Adipose tissue (tissue), 3 donors: ENCODE data around the gene PSMC3IP. TPM values are rescaled to one million over a fixed set of nuclear protein-coding genes. Genes with fewer than 3 reads are reported as not detected.
"Not testable (repeated sequence)": the region's sequence is repeated elsewhere in the genome, so short reads cannot be mapped to it uniquely, and the experiment has no call there.

Experiments
- H3K27ac ChIP-seq: one replicate; pipeline ENCODE4 v1.5.1; 2013; ENCODE audit warnings: low read depth, low read length
- WGBS, 3 donors: extraction: QIAGEN DNeasy Blood & Tissue Kit; methylation state at CpG; one replicate each; pipeline ENCODE4 v1.1.7; 2013; 5-methylcytosine and 5-hydroxymethylcytosine counted together
- polyA plus RNA-seq, 3 donors: library from polyadenylated mRNA; stranded (reverse); fragments of 200-250 nt; gene quantifications; one replicate each; pipeline ENCODE4 v1.2.3, GENCODE V29; 2013
- donor health status: healthy with polysubstance abuse.
- donor health status: Bipolar disorder and iron deficiency.
- donor health status: healthy.

The PSMC3IP gene, protein sequence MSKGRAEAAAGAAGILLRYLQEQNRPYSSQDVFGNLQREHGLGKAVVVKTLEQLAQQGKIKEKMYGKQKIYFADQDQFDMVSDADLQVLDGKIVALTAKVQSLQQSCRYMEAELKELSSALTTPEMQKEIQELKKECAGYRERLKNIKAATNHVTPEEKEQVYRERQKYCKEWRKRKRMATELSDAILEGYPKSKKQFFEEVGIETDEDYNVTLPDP
- 1 to 10 TPM; 3.5 to 7.1 (median 4.5) TPM for polyA plus RNA-seq

DNA sequence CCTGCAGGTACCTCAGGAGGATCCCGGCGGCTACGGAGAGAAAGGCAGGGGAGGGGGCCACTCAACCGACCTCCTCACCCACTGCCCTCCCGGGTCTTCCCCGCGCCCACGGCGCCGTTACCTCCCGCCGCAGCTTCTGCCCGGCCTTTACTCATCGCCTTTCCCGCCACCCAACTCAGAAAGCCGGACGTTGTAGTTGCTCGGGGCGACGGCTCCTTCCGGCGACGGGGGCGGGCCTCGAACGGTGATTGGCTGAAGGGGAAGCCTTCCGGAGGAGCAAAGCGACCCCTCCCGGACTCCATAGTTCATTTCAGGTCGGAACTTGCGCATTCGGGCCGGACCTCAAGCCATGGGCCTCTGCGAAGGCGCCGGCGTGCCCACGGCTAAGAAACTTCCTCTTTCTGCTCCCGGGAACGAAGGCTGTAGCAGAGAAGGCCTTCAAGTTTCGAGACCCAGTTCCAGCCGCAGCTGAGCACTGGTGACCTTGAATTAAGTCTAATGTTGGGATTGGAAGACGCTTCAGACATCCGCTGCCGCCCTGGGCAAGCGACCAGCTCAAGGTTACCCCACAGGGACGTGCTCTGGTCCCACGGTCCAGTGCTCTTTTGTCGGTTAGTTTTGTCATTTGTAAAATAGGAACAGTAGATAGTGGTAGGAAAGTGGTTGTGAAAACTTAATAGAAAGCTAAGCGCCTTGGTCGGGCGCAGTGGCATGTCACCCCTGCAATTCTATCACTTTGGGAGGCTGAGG is at the start of gene PSMC3IP:
Gene PSMC3IP (minus strand): TSS at position 198 of the 750 bp plus-strand sequence. CDS start 43 bp downstream, at position 155.
- WGBS, 3 donors: 0% methylated on average over 52 of the region's 52 CpGs

DNA sequence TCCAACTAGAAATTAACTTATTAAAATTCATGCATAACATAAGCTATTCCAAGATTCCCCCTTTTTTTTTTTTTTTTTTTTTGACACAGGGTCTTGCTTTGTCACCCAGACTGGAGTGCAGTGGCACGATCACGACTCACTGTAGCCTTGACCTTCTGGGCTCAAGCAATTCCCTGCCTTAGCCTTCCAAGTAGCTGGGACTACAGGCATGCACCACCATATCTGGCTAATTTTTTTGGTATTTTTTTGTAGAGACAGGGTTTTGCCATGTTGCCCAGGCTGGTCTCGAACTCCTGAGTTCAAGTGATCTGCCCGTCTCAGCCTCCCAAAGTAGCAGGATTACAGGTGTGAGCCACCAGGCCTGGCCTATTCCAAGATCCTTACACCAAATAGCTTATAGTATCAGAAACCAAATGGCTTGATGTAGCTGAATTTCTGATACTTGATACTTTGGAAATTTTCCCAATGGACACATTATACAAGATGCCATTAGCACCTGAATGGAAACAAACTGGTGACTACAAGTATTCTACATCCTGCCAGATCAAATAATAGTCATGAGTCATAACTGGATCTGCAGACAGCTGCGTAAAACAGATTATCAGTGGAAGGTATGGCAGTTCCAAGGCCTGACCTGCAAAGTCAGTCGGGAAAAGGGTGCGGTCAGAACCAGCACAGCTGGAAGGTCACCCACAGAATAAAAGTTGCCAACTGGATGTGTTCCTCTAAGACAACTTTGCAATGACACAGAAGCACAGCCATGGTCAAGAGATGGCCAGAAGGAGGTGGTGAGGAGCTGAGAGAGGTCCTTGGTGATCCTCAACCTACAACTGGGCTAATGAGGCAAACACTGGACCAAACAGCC is 46.4 kb upstream of the PSMC3IP start:
- no peak overlapping the region for H3K27ac ChIP-seq
- 59 to 88% (median 78%) methylated on average over 7 of the region's 7 CpGs for WGBS, 3 donors

More for the DNA sequence above, at the start of gene PSMC3IP:
- H3K27ac ChIP-seq: no peak within 1 kb of the TSS

DNA sequence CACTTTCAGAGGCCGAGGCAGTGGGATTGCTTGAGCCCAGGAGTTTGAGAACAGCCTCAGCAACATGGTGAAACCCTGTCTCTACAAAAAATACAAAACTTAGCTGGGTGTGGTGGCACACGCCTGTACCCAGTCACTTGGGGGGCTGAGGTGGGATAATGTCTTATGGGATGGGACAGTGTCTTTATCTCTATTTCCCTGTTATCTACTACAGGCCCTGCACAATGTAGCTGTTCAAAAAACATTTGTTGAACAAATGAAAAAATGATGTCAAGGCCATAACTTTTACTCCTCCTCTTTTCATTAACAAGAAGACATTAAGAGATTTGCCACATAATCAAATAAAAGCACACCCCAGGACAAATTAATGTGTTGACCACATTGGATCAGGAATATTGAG is 45.7 kb upstream of the PSMC3IP start:
- H3K27ac ChIP-seq: no peak overlapping the region
- 93 to 100% (median 94%) methylated on average over 2 of the region's 2 CpGs for WGBS, 3 donors

DNA sequence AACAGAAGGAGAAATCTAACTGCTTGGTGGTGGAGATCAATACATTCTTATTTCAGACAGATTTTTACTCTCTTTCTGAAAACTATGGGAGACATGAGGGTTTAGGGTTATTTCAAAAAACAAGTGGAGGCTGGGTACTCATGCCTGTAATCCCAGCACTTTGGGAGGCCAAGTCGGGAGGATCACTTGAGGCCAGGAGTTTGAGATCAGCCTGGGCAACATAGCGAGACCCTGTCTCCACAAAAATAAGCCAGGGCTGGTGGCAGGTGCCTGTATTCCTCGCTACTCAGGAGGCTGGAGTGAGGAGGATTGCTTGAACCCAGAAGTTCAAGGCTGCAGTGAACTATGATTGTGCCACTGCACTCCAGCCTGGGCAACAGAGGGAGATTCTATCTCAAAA is 44.5 kb upstream of the PSMC3IP start:
- WGBS, 3 donors: 92 to 95% (median 94%) methylated on average over 3 of the region's 3 CpGs
- H3K27ac ChIP-seq: not testable (repeated sequence)

DNA sequence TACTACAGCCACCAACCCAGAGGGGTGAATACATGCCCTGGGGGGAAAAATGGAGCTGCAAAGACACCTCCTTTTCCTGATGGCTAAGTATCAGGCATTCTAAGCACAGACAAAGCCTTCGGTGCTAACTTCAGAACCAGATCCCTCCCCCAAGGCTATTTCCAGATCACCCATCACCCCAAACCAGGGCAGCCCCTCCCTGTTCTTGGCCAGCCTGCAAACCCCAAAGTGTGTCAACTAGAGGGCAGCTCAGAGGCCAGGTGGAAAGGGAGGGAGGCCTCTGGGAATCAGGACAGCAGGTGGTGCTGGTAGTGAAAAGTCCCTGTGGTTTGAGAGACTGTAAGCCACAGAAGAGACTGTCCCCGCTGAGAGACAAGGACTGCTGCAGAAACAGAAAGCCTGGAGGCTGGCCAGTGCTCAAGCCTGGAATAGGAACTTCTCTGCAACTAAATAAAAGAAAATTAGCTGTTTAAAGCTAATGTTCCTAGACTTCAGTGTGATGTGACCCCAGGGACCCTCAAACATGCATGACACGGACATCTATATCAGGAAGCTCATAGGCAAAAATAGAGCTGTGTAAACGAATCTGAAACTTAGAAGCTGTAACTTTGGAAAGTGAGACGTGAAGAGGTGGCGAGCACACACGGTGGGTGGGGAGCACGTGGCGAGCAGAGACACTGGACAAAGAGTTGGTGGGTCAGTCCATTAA is 41.1 kb upstream of the PSMC3IP start:
- WGBS, 3 donors: 32 to 51% (median 44%) methylated on average over 9 of the region's 9 CpGs
- H3K27ac ChIP-seq: no peak overlapping the region

DNA sequence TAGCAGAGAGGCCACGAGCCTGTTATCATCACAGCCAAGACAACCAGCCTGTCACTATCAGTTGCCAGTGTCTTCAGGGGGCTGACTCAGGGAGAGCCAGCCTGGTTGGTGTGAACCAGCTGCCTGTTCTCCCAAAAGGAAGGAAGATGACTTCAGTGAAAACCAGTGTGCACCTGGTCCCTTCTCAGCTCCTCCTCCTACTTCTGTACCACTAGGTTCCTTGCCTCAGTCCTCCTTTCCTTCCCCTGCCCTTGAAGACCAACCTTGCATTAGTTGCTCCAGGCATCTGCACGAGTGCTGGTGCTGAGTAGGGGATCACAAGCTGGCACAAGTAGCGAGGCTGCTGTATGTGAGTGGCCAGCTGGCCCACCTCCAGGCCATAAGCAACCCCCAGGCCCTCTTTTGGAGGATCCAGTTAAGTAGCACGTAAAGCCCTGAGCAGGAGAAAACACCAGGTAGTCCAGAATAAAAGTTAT is 40.5 kb upstream of the PSMC3IP start:
- 33 to 72% (median 68%) methylated on average over 4 of the region's 4 CpGs for WGBS, 3 donors
- no peak overlapping the region for H3K27ac ChIP-seq

DNA sequence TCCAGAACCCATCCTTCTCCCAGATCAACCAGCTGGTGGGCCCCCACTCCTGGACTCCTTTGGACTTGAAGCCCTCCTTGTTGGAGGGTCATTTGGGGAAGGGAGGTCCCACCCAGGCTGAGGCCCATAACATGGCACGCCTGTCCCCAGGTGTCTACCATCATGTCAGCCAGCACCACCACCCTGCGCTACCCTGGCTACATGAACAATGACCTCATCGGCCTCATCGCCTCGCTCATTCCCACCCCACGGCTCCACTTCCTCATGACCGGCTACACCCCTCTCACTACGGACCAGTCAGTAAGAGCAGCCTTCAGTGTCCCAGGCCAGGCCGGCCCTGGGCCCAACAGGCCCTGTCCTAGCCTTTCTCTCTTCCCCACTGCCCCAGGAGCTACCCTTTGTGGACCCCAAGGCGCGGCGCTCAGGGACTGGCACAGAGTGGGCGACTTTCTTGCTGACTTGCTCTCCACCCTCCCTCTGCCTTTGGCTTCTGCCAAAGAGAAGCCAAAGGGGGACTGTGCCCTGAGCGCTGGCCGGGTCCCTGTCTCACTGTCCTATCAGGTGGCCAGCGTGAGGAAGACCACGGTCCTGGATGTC is 36.3 kb upstream of the PSMC3IP start:
- H3K27ac ChIP-seq: no peak overlapping the region
- 95 to 98% (median 97%) methylated on average over 17 of the region's 17 CpGs for WGBS, 3 donors

DNA sequence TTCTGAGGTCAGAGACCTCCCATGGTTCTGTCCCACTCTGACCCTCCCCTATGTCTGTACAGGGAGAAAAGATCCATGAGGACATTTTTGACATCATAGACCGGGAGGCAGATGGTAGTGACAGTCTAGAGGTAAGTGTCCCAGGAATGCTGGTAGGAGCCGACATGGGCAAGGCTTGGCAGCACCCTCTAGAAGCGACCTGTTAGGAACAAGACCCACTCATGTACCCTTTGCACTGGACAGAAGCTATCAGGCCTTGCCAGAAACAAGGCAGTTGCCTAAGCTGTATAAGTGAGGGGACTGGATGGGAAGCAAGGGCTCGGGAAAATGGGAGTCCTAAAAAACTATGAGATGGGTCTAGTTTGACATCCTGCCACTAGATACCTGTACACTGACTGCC is 34.5 kb upstream of the PSMC3IP start:
- 95 to 96% (median 96%) methylated on average over 4 of the region's 4 CpGs for WGBS, 3 donors
- no peak overlapping the region for H3K27ac ChIP-seq

DNA sequence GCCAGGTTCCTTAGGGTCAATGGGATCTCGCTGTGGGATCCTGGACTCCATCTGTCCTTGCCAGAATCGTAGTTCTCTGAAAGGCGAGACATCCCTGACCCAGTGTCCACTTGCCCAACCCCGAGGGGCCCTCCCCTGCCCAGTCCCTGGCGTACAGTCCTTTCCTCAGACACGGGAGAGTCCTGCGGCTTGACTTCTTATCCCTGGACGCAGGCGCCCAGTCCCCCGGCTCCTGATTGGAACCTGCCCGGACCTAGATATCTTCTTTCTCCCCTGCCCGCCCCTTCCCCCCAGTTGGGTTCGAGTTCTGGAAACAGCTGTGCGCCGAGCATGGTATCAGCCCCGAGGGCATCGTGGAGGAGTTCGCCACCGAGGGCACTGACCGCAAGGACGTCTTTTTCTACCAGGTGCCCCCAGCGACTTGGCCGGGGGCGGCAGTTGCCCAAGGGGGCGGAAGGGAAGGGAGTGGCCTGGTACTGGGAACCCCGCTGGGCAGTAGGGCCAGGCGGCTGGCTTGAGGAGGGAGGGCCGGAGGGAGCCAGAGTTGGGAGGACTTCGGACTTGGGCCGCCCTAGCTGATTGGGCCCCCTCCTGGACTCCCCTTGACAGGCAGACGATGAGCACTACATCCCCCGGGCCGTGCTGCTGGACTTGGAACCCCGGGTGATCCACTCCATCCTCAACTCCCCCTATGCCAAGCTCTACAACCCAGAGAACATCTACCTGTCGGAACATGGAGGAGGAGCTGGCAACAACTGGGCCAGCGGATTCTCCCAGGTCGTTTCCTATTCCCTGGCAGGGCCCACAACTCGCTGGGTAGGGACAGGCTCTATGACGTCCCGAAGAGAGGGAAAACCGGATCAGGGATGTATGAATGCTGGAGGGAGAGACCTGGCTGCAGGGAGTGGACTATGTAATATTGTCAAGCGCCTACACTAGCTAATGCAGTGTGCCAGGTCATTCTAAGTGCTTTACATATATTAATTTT is 32.6 kb upstream of the PSMC3IP start:
- H3K27ac ChIP-seq: not testable (repeated sequence)
- WGBS, 3 donors: 11 to 20% (median 15%) methylated on average over 33 to 35 of the region's 42 CpGs

DNA sequence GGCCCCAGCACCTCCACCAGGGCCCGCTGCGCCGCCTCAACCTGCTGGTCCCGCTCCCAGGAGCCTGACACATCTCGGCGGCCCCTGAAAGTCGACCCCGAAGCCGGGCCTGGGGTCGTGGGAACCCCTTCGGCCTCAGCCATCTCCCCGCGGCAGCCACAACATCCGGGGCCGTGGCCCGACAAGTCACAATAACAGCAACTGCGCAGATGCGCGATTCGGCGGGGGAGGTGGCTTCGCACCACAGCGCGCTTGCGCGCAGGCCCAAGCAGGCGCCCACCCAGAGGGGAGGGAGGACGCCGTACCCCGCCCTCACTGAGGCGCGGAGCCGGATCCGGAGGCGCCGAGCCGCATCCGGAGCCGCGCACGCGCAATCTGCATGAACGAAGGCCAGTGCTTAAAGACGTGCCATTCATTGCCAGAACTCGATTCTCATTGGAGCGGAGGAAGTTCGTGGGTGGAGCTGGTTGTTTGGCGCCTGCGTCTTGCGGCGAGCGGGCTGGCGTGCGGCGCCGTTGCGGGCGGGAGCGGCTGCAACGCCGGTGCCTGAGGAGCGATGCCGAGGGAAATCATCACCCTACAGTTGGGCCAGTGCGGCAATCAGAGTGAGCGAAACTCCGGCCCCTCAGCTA is 31.8 kb upstream of the PSMC3IP start, which contains the start of the genes RETREG3 and TUBG1:
Gene RETREG3 (minus strand): TSS at position 193 of the 632 bp plus-strand sequence. CDS start 50 bp downstream, at position 143.
Gene TUBG1 (plus strand): TSS at position 502 of the 632 bp plus-strand sequence. CDS start 55 bp downstream, at position 557.
- WGBS, 3 donors: 0% methylated on average over 66 of the region's 66 CpGs

DNA sequence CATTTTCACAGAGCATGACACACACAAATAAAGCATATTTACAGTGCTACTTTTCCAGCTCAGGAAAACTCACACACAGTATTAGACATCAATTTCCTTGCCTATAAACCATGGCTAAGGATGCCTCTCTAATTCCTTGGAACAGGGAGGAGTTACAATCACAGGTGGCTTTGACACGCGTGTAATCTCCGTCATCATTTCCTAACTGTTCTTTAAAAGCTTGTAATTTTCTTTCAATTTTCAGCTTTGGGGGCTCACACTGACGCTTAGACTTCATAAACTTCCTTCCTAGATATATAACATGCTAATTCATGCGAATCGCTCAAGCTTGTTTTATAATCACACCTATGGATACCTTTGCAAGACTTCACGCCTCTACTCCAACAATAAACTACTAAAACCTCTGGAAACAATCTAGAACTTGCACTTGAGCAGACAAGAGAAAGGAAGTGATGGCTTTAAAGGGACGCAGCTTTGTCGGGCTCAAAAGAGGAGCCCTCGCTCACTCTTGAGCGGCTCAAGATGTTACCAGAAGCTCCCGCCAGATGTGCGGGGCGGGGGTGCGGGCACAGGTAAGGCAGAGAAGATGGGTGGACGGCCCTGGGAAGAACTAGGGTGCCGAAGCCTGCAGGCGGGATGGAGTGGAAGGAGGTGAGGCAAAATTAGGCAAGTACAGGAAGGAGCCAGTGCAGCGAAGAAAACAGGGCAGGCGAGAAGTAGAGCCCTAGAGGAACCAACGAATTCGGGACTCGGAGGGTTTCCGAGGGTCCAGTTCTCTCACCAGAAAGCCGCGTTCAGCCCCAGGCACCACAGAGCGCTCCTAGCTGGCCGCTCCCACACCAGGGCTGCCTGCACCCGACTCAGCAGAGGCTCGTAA is 31.0 kb upstream of the PSMC3IP start:
- WGBS, 3 donors: 0 to 1% (median 1%) methylated on average over 27 to 30 of the region's 30 CpGs
- no peak overlapping the region for H3K27ac ChIP-seq

More for the DNA sequence above, 31.8 kb upstream of the PSMC3IP start, which contains the start of the genes RETREG3 and TUBG1:
- no peak within 1 kb of the TSS for H3K27ac ChIP-seq

DNA sequence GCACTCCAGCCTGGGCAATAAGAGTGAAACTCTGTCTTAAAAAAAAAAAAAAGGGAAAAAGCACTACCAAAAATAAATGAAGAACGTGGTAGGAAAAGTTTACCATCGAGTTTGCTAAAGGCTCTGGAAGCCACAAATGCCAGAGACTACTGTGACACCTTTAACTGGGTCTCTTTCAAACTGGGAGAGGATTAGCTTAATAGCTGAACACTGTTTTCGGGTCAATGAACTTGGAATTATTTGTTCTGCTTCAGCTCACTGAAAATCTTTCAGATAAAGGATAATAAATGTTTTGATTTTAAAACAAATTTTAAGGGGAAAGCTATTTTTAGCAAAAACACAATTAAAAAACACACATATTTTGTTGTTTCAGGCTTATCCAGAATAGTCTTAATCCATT is 30.2 kb upstream of the PSMC3IP start:
- no peak overlapping the region for H3K27ac ChIP-seq
- WGBS, 3 donors: 28 to 47% (median 37%) methylated on average over 3 of the region's 3 CpGs

DNA sequence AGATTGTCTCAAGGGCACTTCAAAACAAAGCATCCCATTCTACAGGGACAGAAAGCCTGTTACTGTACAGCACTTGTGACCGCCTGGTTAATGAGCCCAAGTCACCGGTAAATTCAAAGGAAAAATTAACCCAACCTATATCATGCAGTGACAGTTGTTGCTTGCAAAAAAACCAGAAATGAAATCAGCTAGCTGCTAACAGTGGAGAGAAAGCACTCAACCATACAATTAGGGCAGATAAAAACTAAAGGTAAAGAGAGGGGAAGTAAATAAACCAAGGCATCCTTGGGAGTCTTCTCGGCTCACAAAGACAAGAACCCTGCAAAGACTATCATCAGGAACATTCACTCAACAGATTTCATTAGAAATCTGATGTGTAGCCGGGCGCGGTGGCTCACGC is 25.8 kb upstream of the PSMC3IP start:
- no peak overlapping the region for H3K27ac ChIP-seq
- WGBS, 3 donors: 91 to 92% (median 92%) methylated on average over 7 of the region's 7 CpGs

DNA sequence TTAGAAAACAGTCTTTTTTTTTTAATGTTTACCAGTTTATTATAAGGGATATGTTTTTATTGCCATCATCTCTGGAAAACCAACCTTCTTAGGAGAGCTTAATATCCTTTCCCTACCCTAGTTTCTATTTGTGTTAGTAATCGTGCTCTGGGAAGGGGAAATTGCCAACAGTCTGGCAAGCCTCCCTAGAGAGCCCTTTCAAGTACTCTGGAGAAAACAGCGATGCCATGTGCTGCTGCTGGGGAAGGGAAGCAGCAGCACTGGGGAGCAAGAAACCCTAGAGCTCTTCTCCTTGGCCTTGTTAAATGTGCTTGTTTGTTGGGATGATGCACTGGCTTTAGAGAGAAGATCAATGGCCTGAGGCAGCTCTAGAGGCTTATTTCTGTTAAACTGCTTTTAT is 21.4 kb upstream of the PSMC3IP start:
- WGBS, 3 donors: 23 to 45% (median 38%) methylated on average over 2 of the region's 2 CpGs
- H3K27ac ChIP-seq: no peak overlapping the region

DNA sequence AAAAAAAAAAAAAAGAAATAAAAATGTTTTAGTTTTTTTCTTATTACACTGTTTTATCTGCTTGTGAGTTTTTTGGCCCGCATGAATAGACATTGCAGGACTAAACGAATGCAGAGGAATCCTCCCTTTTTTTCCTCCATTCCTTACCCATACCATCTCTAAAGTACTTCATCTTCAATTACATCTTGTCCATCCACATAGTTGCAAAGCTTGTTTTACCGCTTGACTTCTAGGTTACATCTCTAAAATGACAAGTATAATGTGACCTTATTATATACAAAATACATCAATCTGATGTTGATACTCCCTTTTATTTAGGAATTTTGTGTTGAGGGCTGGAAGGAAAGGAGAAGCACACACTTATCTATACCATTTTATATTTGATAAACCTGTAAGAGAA is 18.9 kb upstream of the PSMC3IP start:
- 77 to 84% (median 78%) methylated on average over 3 of the region's 3 CpGs for WGBS, 3 donors
- H3K27ac ChIP-seq: no peak overlapping the region
